Effector memory CD8-positive, alpha-beta T cell (primary cell): ENCODE results near the gene ANLN.
A peak's percentile ranks its signal among the peaks of the same experiment; 100 is the strongest.

Experiments
- ATAC-seq: fragments of 150-1000 bp; cut with Tn5 transposase; replicated peaks from 2 replicates; pipeline ENCODE4 v1.10.0; 2021; ENCODE audit warnings: mild to moderate bottlenecking, moderate library complexity
- DNase-seq, 3 experiments: peaks; one replicate each; pipeline ENCODE4 v3.0.0; 2021
- H3K27ac Mint-ChIP-seq, 2 donors: one replicate each; pipeline ENCODE4 v1.8.0; 2022; ENCODE audit warnings: mild to moderate bottlenecking in 2 of 2, mixed read lengths in 2 of 2, moderate library complexity in 2 of 2
- H3K27me3 Mint-ChIP-seq, 2 donors: one replicate each; pipeline ENCODE4 v1.8.0; 2022; ENCODE audit warnings: mixed read lengths in 2 of 2
- H3K36me3 Mint-ChIP-seq: one replicate; pipeline ENCODE4 v1.8.0; 2022; ENCODE audit warnings: mild to moderate bottlenecking, moderate library complexity, mixed read lengths; ENCODE audit not compliant: insufficient read depth
- H3K4me1 Mint-ChIP-seq, 2 donors: one replicate each; pipeline ENCODE4 v1.8.0; 2022; ENCODE audit warnings: low read depth in 2 of 2, mixed read lengths in 2 of 2
- H3K4me3 Mint-ChIP-seq, 2 donors: one replicate each; pipeline ENCODE4 v1.8.0; 2022; ENCODE audit warnings: mild to moderate bottlenecking in 2 of 2, mixed read lengths in 2 of 2, moderate library complexity in 2 of 2
- H3K9me3 Mint-ChIP-seq, 2 donors: one replicate each; pipeline ENCODE4 v1.8.0; 2022; ENCODE audit warnings: mixed read lengths in 2 of 2

Gene ANLN

GRCh38 chr7:36387435-36388231 is 2.0 kb upstream of the ANLN start:
- Mint-ChIP-seq H3K27me3 (no peaks in the 10 kb centered on the region), H3K36me3 (peaks cover 5% of the 10 kb centered on the region), H3K27ac (peak overlapping the region; percentile 8 to 26), H3K9me3 (no peaks in the 10 kb centered on the region), H3K4me1 (peaks cover 12 to 22% of the 10 kb centered on the region in 2 donors), H3K4me3 (no peak overlapping the region)
- ATAC-seq: no peak
- DNase-seq: no peak

- H3K27me3 Mint-ChIP-seq: no peaks in the 10 kb centered on the region
- H3K27ac Mint-ChIP-seq: peak overlapping the region; percentile 53 to 59
- no peaks in the 10 kb centered on the region for H3K9me3 Mint-ChIP-seq
- H3K4me1 Mint-ChIP-seq: peaks cover 12 to 22% of the 10 kb centered on the region in 2 donors
- no peak for ATAC-seq
- H3K4me3 Mint-ChIP-seq: peak overlapping the region; percentile 76 to 81
- H3K36me3 Mint-ChIP-seq: peaks cover 5% of the 10 kb centered on the region
- no peak for DNase-seq
These were observed 1.2 kb upstream of the ANLN start for GRCh38 chr7:36388423-36388822.

- peak overlapping the region; percentile 20 to 63 for H3K27ac Mint-ChIP-seq
- peak; percentile 41 for ATAC-seq
These were observed 783 bp downstream of the ANLN start for GRCh38 chr7:36390199-36391090.

GRCh38 chr7:36391436-36392198 is 2.0 kb downstream of the ANLN start:
- no peaks in the 10 kb centered on the region for H3K9me3 Mint-ChIP-seq
- DNase-seq: no peak
- no peak overlapping the region for H3K27ac Mint-ChIP-seq
- H3K36me3 Mint-ChIP-seq: peaks cover 5% of the 10 kb centered on the region
- peaks cover 12 to 22% of the 10 kb centered on the region in 2 donors for H3K4me1 Mint-ChIP-seq
- peak; percentile 28 for ATAC-seq
- H3K4me3 Mint-ChIP-seq: peak overlapping the region; percentile 76 to 81
- H3K27me3 Mint-ChIP-seq: no peaks in the 10 kb centered on the region

More at GRCh38 chr7:36390199-36391090, 783 bp downstream of the ANLN start:
- peaks cover 12 to 22% of the 10 kb centered on the region in 2 donors for H3K4me1 Mint-ChIP-seq
- H3K27me3 Mint-ChIP-seq: no peaks in the 10 kb centered on the region
- H3K9me3 Mint-ChIP-seq: no peaks in the 10 kb centered on the region
- peaks cover 5% of the 10 kb centered on the region for H3K36me3 Mint-ChIP-seq
- H3K4me3 Mint-ChIP-seq: peak overlapping the region; percentile 76 to 81
- peak; percentile 10 to 32 (median 27) for DNase-seq

GRCh38 chr7:36393826-36394225 is 4.2 kb downstream of the ANLN start:
- Mint-ChIP-seq H3K4me3 (no peak overlapping the region), H3K27ac (no peak overlapping the region), H3K4me1 (peaks cover 12 to 22% of the 10 kb centered on the region in 2 donors), H3K9me3 (no peaks in the 10 kb centered on the region), H3K36me3 (peaks cover 5% of the 10 kb centered on the region), H3K27me3 (no peaks in the 10 kb centered on the region)
- no peak for ATAC-seq
- DNase-seq: no peak

GRCh38 chr7:36395171-36395894 is 5.7 kb downstream of the ANLN start:
- Mint-ChIP-seq H3K27me3 (no peaks in the 10 kb centered on the region), H3K27ac (no peak overlapping the region), H3K4me3 (no peak overlapping the region), H3K9me3 (no peaks in the 10 kb centered on the region), H3K4me1 (peaks cover 9 to 19% of the 10 kb centered on the region in 2 donors), H3K36me3 (peaks cover under 1% of the 10 kb centered on the region)
- no peak for DNase-seq
- no peak for ATAC-seq

GRCh38 chr7:36396150-36396549 is 6.5 kb downstream of the ANLN start:
- Mint-ChIP-seq H3K27me3 (no peaks in the 10 kb centered on the region), H3K36me3 (no peaks in the 10 kb centered on the region), H3K27ac (no peak overlapping the region), H3K4me1 (peaks cover 2 to 11% of the 10 kb centered on the region in 2 donors), H3K9me3 (no peaks in the 10 kb centered on the region), H3K4me3 (no peak overlapping the region)
- ATAC-seq (peak; percentile 43), DNase-seq (no peak)

- Mint-ChIP-seq H3K36me3 (no peaks in the 10 kb centered on the region), H3K27me3 (no peaks in the 10 kb centered on the region), H3K4me1 (peaks cover under 1 to 7% of the 10 kb centered on the region in 2 donors), H3K27ac (no peak overlapping the region), H3K4me3 (no peak overlapping the region), H3K9me3 (no peaks in the 10 kb centered on the region)
- ATAC-seq: no peak
- no peak for DNase-seq
These were observed 10.4 kb downstream of the ANLN start for GRCh38 chr7:36400036-36400435.

- DNase-seq: no peak
These were observed 10.9 kb downstream of the ANLN start for GRCh38 chr7:36400606-36401005.

GRCh38 chr7:36403452-36403851 is 13.8 kb downstream of the ANLN start:
- ATAC-seq: no peak
- Mint-ChIP-seq H3K4me3 (no peak overlapping the region), H3K4me1 (peaks cover 4 to 7% of the 10 kb centered on the region in 2 donors), H3K36me3 (no peaks in the 10 kb centered on the region), H3K9me3 (no peaks in the 10 kb centered on the region), H3K27ac (no peak overlapping the region), H3K27me3 (no peaks in the 10 kb centered on the region)
- DNase-seq: no peak

More at GRCh38 chr7:36400606-36401005, 10.9 kb downstream of the ANLN start:
- H3K27me3 Mint-ChIP-seq: no peaks in the 10 kb centered on the region
- no peaks in the 10 kb centered on the region for H3K36me3 Mint-ChIP-seq
- H3K9me3 Mint-ChIP-seq: no peaks in the 10 kb centered on the region
- H3K27ac Mint-ChIP-seq: no peak overlapping the region
- peaks cover 4 to 7% of the 10 kb centered on the region in 2 donors for H3K4me1 Mint-ChIP-seq
- H3K4me3 Mint-ChIP-seq: no peak overlapping the region
- ATAC-seq: no peak

- no peaks in the 10 kb centered on the region for H3K36me3 Mint-ChIP-seq
- peaks cover 4 to 7% of the 10 kb centered on the region in 2 donors for H3K4me1 Mint-ChIP-seq
- peak; percentile 37 for ATAC-seq
These were observed 15.2 kb downstream of the ANLN start for GRCh38 chr7:36404639-36405408.

GRCh38 chr7:36405409-36405803 is 15.7 kb downstream of the ANLN start:
- Mint-ChIP-seq H3K27ac (peak overlapping the region in 1 of 2 donors; percentile 29), H3K4me3 (peak overlapping the region; percentile 23 to 26), H3K36me3 (no peaks in the 10 kb centered on the region), H3K27me3 (no peaks in the 10 kb centered on the region), H3K4me1 (peaks cover 4 to 7% of the 10 kb centered on the region in 2 donors), H3K9me3 (no peaks in the 10 kb centered on the region)
- ATAC-seq (no peak), DNase-seq (no peak)

More at GRCh38 chr7:36404639-36405408, 15.2 kb downstream of the ANLN start:
- H3K27me3 Mint-ChIP-seq: no peaks in the 10 kb centered on the region
- H3K9me3 Mint-ChIP-seq: no peaks in the 10 kb centered on the region
- H3K27ac Mint-ChIP-seq: peak overlapping the region in 1 of 2 donors; percentile 29
- peak overlapping the region; percentile 23 to 26 for H3K4me3 Mint-ChIP-seq
- no peak for DNase-seq
